Measurements from ENCODE around the gene FLVCR2.

Gene FLVCR2

GRCh38 chr14:75612157-75612556 lies 33.7 kb downstream of the FLVCR2 start:
- Mint-ChIP-seq H3K36me3 (ENCODE audit: low read depth) (no peaks in the 10 kb centered on the region), H3K27ac (no peak overlapping the region), H3K4me3 (no peak overlapping the region), H3K4me1 (ENCODE audit: low read depth) (no peaks in the 10 kb centered on the region), H3K27me3 (ENCODE audit: low read depth) (peaks cover 2% of the 10 kb centered on the region), H3K9me3 (peaks cover 6% of the 10 kb centered on the region)
- no peak for DNase-seq (ENCODE audit: low spot score)

- Mint-ChIP-seq H3K36me3 (ENCODE audit: low read depth) (no peaks in the 10 kb centered on the region), H3K9me3 (peaks cover 6% of the 10 kb centered on the region), H3K27me3 (ENCODE audit: low read depth) (no peaks in the 10 kb centered on the region), H3K27ac (no peak overlapping the region), H3K4me1 (ENCODE audit: low read depth) (no peaks in the 10 kb centered on the region), H3K4me3 (no peak overlapping the region)
- DNase-seq (ENCODE audit: low spot score), result no peak
These were observed 35.8 kb downstream of the FLVCR2 start for GRCh38 chr14:75614179-75614578.

GRCh38 chr14:75615200-75615599 lies 36.8 kb downstream of the FLVCR2 start:
- H3K4me3 Mint-ChIP-seq, result no peak overlapping the region
- no peaks in the 10 kb centered on the region for H3K27me3 Mint-ChIP-seq (ENCODE audit: low read depth)
- H3K36me3 Mint-ChIP-seq (ENCODE audit: low read depth), result no peaks in the 10 kb centered on the region
- H3K9me3 Mint-ChIP-seq, result peaks cover 6% of the 10 kb centered on the region
- no peaks in the 10 kb centered on the region for H3K4me1 Mint-ChIP-seq (ENCODE audit: low read depth)
- no peak for DNase-seq (ENCODE audit: low spot score)
- H3K27ac Mint-ChIP-seq, result no peak overlapping the region

- DNase-seq (ENCODE audit: low spot score), result no peak
- Mint-ChIP-seq H3K4me1 (ENCODE audit: low read depth) (no peaks in the 10 kb centered on the region), H3K9me3 (no peaks in the 10 kb centered on the region), H3K4me3 (no peak overlapping the region), H3K27ac (no peak overlapping the region), H3K36me3 (ENCODE audit: low read depth) (no peaks in the 10 kb centered on the region), H3K27me3 (ENCODE audit: low read depth) (no peaks in the 10 kb centered on the region)
These were observed 41.1 kb downstream of the FLVCR2 start for GRCh38 chr14:75619548-75619947.

- Mint-ChIP-seq H3K4me3 (no peak overlapping the region), H3K4me1 (ENCODE audit: low read depth) (no peaks in the 10 kb centered on the region), H3K27ac (no peak overlapping the region), H3K9me3 (no peaks in the 10 kb centered on the region), H3K27me3 (ENCODE audit: low read depth) (no peaks in the 10 kb centered on the region), H3K36me3 (ENCODE audit: low read depth) (no peaks in the 10 kb centered on the region)
- DNase-seq (ENCODE audit: low spot score), result no peak
These were observed 46.6 kb downstream of the FLVCR2 start for GRCh38 chr14:75625034-75625433.

GRCh38 chr14:75626396-75626795 lies 48.0 kb downstream of the FLVCR2 start:
- Mint-ChIP-seq H3K4me1 (ENCODE audit: low read depth) (no peaks in the 10 kb centered on the region), H3K27ac (no peak overlapping the region), H3K27me3 (ENCODE audit: low read depth) (no peaks in the 10 kb centered on the region), H3K9me3 (no peaks in the 10 kb centered on the region), H3K36me3 (ENCODE audit: low read depth) (no peaks in the 10 kb centered on the region), H3K4me3 (no peak overlapping the region)
- DNase-seq (ENCODE audit: low spot score), result no peak

- Mint-ChIP-seq H3K27ac (no peak overlapping the region), H3K9me3 (no peaks in the 10 kb centered on the region), H3K4me3 (no peak overlapping the region), H3K36me3 (ENCODE audit: low read depth) (no peaks in the 10 kb centered on the region), H3K4me1 (ENCODE audit: low read depth) (no peaks in the 10 kb centered on the region), H3K27me3 (ENCODE audit: low read depth) (no peaks in the 10 kb centered on the region)
- DNase-seq (ENCODE audit: low spot score), result no peak
These were observed 48.4 kb downstream of the FLVCR2 start for GRCh38 chr14:75626863-75627262.

GRCh38 chr14:75627406-75627805 lies 49.0 kb downstream of the FLVCR2 start:
- H3K36me3 Mint-ChIP-seq (ENCODE audit: low read depth), result no peaks in the 10 kb centered on the region
- DNase-seq (ENCODE audit: low spot score), result no peak
- no peaks in the 10 kb centered on the region for H3K4me1 Mint-ChIP-seq (ENCODE audit: low read depth)
- no peak overlapping the region for H3K27ac Mint-ChIP-seq
- no peaks in the 10 kb centered on the region for H3K9me3 Mint-ChIP-seq
- H3K4me3 Mint-ChIP-seq, result no peak overlapping the region
- no peaks in the 10 kb centered on the region for H3K27me3 Mint-ChIP-seq (ENCODE audit: low read depth)

GRCh38 chr14:75628816-75629215 lies 50.4 kb downstream of the FLVCR2 start:
- H3K27ac Mint-ChIP-seq, result no peak overlapping the region
- no peaks in the 10 kb centered on the region for H3K27me3 Mint-ChIP-seq (ENCODE audit: low read depth)
- H3K36me3 Mint-ChIP-seq (ENCODE audit: low read depth), result no peaks in the 10 kb centered on the region
- no peaks in the 10 kb centered on the region for H3K4me1 Mint-ChIP-seq (ENCODE audit: low read depth)
- no peaks in the 10 kb centered on the region for H3K9me3 Mint-ChIP-seq
- H3K4me3 Mint-ChIP-seq, result no peak overlapping the region
- DNase-seq (ENCODE audit: low spot score), result no peak

- no peaks in the 10 kb centered on the region for H3K4me1 Mint-ChIP-seq (ENCODE audit: low read depth)
- no peak overlapping the region for H3K4me3 Mint-ChIP-seq
These were observed 52.5 kb downstream of the FLVCR2 start for GRCh38 chr14:75630695-75631452.

GRCh38 chr14:75631453-75631831 lies 53.0 kb downstream of the FLVCR2 start:
- Mint-ChIP-seq H3K27ac (no peak overlapping the region), H3K36me3 (ENCODE audit: low read depth) (no peaks in the 10 kb centered on the region), H3K27me3 (ENCODE audit: low read depth) (no peaks in the 10 kb centered on the region), H3K4me1 (ENCODE audit: low read depth) (no peaks in the 10 kb centered on the region), H3K4me3 (no peak overlapping the region), H3K9me3 (no peaks in the 10 kb centered on the region)
- DNase-seq (ENCODE audit: low spot score), result no peak

More at GRCh38 chr14:75630695-75631452, 52.5 kb downstream of the FLVCR2 start:
- Mint-ChIP-seq H3K27ac (no peak overlapping the region), H3K36me3 (ENCODE audit: low read depth) (no peaks in the 10 kb centered on the region), H3K27me3 (ENCODE audit: low read depth) (no peaks in the 10 kb centered on the region), H3K9me3 (no peaks in the 10 kb centered on the region)
- no peak for DNase-seq (ENCODE audit: low spot score)

- no peaks in the 10 kb centered on the region for H3K9me3 Mint-ChIP-seq
- no peaks in the 10 kb centered on the region for H3K4me1 Mint-ChIP-seq (ENCODE audit: low read depth)
- H3K27ac Mint-ChIP-seq, result no peak overlapping the region
- no peaks in the 10 kb centered on the region for H3K36me3 Mint-ChIP-seq (ENCODE audit: low read depth)
- no peaks in the 10 kb centered on the region for H3K27me3 Mint-ChIP-seq (ENCODE audit: low read depth)
- H3K4me3 Mint-ChIP-seq, result no peak overlapping the region
- DNase-seq (ENCODE audit: low spot score), result no peak
These were observed 56.4 kb downstream of the FLVCR2 start for GRCh38 chr14:75634848-75635247.

- Mint-ChIP-seq H3K27me3 (ENCODE audit: low read depth) (no peaks in the 10 kb centered on the region), H3K36me3 (ENCODE audit: low read depth) (no peaks in the 10 kb centered on the region), H3K4me3 (no peak overlapping the region), H3K27ac (no peak overlapping the region), H3K9me3 (no peaks in the 10 kb centered on the region), H3K4me1 (ENCODE audit: low read depth) (no peaks in the 10 kb centered on the region)
- no peak for DNase-seq (ENCODE audit: low spot score)
These were observed 57.8 kb downstream of the FLVCR2 start for GRCh38 chr14:75636100-75636692.

- no peak overlapping the region for H3K4me3 Mint-ChIP-seq
- H3K27me3 Mint-ChIP-seq (ENCODE audit: low read depth), result no peaks in the 10 kb centered on the region
- no peaks in the 10 kb centered on the region for H3K9me3 Mint-ChIP-seq
- H3K36me3 Mint-ChIP-seq (ENCODE audit: low read depth), result peaks cover 3% of the 10 kb centered on the region
- no peak overlapping the region for H3K27ac Mint-ChIP-seq
- no peaks in the 10 kb centered on the region for H3K4me1 Mint-ChIP-seq (ENCODE audit: low read depth)
- no peak for DNase-seq (ENCODE audit: low spot score)
These were observed 62.5 kb downstream of the FLVCR2 start for GRCh38 chr14:75640876-75641275.

- Mint-ChIP-seq H3K4me1 (ENCODE audit: low read depth) (no peaks in the 10 kb centered on the region), H3K4me3 (no peak overlapping the region), H3K36me3 (ENCODE audit: low read depth) (peaks cover 12% of the 10 kb centered on the region), H3K27me3 (ENCODE audit: low read depth) (no peaks in the 10 kb centered on the region), H3K27ac (no peak overlapping the region), H3K9me3 (no peaks in the 10 kb centered on the region)
- DNase-seq (ENCODE audit: low spot score), result no peak
These were observed 65.6 kb downstream of the FLVCR2 start for GRCh38 chr14:75643985-75644384.
